ENCODE results near the gene VAV3. TPM values are rescaled to one million over a fixed set of nuclear protein-coding genes. Genes with fewer than 3 reads are reported as not detected.

VAV3 gene
- total RNA-seq, 1 experiment from 2014 or later = not detected

GRCh38 chr1:107930292-107930691, 34.7 kb downstream of the VAV3 start:
- TF ChIP-seq ZFX (IDR thresholded peaks at IDR 0.05) (no peak), YY1 (IDR thresholded peaks at IDR 0.05; ENCODE audit: extremely low read depth, insufficient replicate concordance, low read depth, low read length) (no peak), SIN3A (IDR thresholded peaks at IDR 0.05; ENCODE audit: low read depth) (no peak), CBX3 (IDR thresholded peaks at IDR 0.05; ENCODE audit: low read depth) (no peak), SRF (IDR thresholded peaks at IDR 0.05; ENCODE audit: low read depth) (no peak), TCF7L2 (IDR thresholded peaks at IDR 0.05; ENCODE audit: borderline replicate concordance, extremely low read depth, insufficient read depth, insufficient read length) (no peak), ELF1 (IDR thresholded peaks at IDR 0.05; ENCODE audit: borderline replicate concordance, low read depth) (no peak), EZH2phosphoT487 (IDR thresholded peaks at IDR 0.05; ENCODE audit: borderline replicate concordance) (no peak), REST (IDR thresholded peaks at IDR 0.05; ENCODE audit: low read depth) (no peak), JUND (IDR thresholded peaks at IDR 0.05) (no peak), FOSL1 (IDR thresholded peaks at IDR 0.05; ENCODE audit: low read depth) (no peak), POLR2A (IDR thresholded peaks at IDR 0.05; ENCODE audit: borderline replicate concordance, extremely low read depth, insufficient read depth, insufficient read length) (no peak), SP1 (IDR thresholded peaks at IDR 0.05; ENCODE audit: low read depth) (no peak)
- TF ChIP-seq, protein P1, sequence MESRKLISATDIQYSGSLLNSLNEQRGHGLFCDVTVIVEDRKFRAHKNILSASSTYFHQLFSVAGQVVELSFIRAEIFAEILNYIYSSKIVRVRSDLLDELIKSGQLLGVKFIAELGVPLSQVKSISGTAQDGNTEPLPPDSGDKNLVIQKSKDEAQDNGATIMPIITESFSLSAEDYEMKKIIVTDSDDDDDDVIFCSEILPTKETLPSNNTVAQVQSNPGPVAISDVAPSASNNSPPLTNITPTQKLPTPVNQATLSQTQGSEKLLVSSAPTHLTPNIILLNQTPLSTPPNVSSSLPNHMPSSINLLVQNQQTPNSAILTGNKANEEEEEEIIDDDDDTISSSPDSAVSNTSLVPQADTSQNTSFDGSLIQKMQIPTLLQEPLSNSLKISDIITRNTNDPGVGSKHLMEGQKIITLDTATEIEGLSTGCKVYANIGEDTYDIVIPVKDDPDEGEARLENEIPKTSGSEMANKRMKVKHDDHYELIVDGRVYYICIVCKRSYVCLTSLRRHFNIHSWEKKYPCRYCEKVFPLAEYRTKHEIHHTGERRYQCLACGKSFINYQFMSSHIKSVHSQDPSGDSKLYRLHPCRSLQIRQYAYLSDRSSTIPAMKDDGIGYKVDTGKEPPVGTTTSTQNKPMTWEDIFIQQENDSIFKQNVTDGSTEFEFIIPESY (IDR thresholded peaks at IDR 0.05; ENCODE audit: extremely low read depth, insufficient replicate concordance, low read length) = no peak
- no peaks in the 10 kb centered on the region for H3K9me3 ChIP-seq (ENCODE audit: control insufficient read depth in 1 of 2, insufficient read depth in 1 of 2, low read depth in 1 of 2, low read length in 2 of 2)
- no peaks in the 10 kb centered on the region for H3K79me2 ChIP-seq (ENCODE audit: insufficient read depth, low read length)
- no peak overlapping the region for H2AFZ ChIP-seq (ENCODE audit: low read depth, low read length, poor library complexity, severe bottlenecking)
- H3K4me1 ChIP-seq (ENCODE audit: control insufficient read depth in 1 of 2, insufficient read depth in 2 of 2, low read length in 2 of 2) = no peaks in the 10 kb centered on the region
- no peak overlapping the region for H3K4me2 ChIP-seq (ENCODE audit: low read length)
- no peak overlapping the region for H3K9ac ChIP-seq (ENCODE audit: low read length)
- H3K27ac ChIP-seq (ENCODE audit: low read depth, low read length) = no peak overlapping the region
- intact Hi-C loops (cut with micrococcal nuclease) = no loop called here
- H3K9me2 ChIP-seq (ENCODE audit: insufficient read depth) = no peaks in the 10 kb centered on the region
- ChIA-PET POLR2A (no interaction called here), CTCF (no interaction called here), RAD21 (ENCODE audit: low non-redundant PET in 1 of 2, low total read pairs in 2 of 2, uncharacterized antibody in 2 of 2, unreplicated experiment in 2 of 2) (no interaction called here)
- H3K4me3 ChIP-seq (replicated peaks in 1 of 2; ENCODE audit: low read depth in 1 of 2, low read length in 2 of 2) = no peak overlapping the region
- DNase-seq (ENCODE audit: low read depth, low spot score) = no peak
- peaks cover 31% of the 10 kb centered on the region for H3K27me3 ChIP-seq (ENCODE audit: insufficient read depth, low read length)
- no TSS peak for BruUV-seq (replicated peaks)
- no peaks in the 10 kb centered on the region for H4K20me1 ChIP-seq (ENCODE audit: insufficient read depth)
- no peak for ATAC-seq
- H3K36me3 ChIP-seq (ENCODE audit: control insufficient read depth in 1 of 2, insufficient read depth in 2 of 2, low read length in 2 of 2) = no peaks in the 10 kb centered on the region
